Middle frontal gyrus (tissue), 1 donor: ENCODE results near the gene C6orf52.
"Not testable (repeated sequence)": the region's sequence is repeated elsewhere in the genome, so short reads cannot be mapped to it uniquely, and the experiment has no call there.

Experiments used
- DNase-seq: peaks from one replicate; pipeline ENCODE4 v3.0.0-alpha.2; 2015; ENCODE audit warnings: low spot score; ENCODE audit errors: extremely low spot score

C6orf52 gene

DNA sequence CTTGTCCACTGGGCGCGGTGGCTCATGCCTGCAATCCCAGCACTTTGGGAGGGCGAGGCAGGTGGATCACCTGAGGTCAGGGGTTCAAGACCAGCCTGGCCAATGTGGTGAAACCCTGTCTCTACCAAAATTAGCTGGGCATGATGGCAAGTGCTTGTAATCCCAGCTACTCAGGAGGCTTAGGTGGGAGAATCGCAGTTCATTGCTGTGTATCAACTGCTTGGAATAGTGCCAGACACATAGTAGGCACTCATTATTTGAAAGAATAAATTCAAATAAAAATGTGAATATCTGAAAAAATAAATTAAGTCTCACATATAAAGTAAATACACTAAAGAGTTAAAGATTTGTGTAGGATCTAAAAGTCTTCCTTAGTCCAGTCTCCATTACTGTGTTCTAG lies 2.2 kb upstream of the C6orf52 start:
- DNase-seq, result no peak

DNA sequence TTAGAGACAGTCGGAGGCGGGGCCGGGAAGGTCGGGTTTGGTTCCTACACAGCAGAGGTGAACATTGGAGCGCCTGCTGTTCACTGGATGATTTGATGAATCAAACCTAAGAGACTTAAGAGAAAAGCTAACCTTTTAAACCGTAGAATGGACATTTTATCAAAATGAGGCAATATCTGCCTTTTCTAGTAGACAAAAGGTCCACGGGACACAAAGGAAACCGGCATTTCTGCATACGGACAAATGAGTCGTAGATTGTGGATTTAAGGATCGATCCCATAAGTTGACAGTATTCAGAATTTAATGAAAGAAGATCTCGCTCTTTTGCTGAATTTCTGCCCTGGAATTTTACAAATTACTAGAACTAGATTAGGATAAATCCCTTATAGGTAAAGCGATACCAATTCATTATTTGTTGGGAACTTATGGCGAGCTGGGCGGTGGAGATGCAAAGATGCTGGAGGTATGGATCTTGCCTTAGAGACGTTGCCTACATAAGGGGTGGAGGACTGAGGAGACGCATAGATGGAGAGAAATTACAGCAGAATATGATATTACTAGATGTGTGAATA lies 756 bp upstream of the C6orf52 start:
- DNase-seq, result no peak

DNA sequence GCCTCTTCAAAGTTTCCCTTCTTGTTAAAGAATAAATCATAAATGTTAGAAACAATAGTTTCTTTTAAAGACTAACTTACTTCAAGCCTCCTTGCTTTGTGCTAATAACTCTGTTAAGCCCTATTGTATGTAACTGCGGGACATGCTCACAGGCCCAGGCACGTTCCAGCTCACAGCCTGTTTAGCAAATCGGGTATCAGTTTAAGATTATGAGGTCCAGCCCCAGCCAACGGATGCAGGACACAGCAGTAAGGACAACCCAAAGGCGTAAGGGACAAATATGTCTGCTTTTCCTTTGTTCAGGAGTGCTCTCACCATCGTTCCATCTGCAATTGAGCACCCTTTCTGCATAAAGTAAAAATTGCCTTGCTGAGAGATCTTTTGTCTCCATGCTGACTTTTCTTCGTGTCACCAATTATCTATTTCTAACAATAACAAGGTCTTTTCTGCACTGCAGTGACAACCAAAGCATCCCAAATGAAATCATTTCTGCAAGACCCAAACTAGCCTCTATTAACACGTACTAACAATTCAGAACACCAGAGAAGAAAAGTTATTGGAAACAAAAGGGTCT lies 1.4 kb downstream of the C6orf52 start:
- no peak for DNase-seq

DNA sequence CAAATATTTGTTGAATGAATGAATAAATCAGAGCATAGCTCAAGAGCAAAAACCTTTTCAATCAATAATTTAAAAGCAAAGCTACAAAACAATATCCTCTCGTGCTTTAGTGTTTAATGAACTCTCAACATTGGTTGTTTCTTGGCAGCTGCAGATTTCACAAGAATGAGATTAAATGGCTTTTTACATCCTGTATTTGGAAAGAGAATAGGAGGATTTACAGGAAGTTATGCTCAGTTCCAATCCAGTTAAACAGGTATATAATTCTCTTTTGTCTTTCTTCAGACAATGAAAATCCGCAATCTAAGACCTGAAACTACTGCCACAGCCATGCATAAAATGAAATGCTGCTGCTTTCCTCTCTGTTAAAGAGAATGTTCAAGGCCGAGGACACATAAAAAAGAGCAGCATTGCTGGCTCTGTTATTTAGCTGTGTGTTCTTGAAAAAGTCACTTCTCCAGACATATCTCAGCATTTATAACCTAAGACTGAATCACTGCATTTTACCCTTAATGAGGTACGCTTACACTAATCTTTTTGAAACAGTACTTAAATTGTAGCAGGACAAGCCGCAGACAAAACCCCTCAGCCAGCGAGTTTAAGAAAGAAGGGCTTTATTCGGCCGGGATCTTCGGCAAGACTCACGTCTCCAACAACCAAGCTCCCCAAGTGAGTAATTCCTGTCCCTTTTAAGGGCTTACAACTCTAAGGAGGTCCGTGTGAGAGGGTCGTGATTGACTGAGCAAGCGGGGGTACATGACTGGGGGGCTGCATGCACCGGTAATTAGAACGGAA lies 3.6 kb downstream of the C6orf52 start:
- DNase-seq, result no peak

DNA sequence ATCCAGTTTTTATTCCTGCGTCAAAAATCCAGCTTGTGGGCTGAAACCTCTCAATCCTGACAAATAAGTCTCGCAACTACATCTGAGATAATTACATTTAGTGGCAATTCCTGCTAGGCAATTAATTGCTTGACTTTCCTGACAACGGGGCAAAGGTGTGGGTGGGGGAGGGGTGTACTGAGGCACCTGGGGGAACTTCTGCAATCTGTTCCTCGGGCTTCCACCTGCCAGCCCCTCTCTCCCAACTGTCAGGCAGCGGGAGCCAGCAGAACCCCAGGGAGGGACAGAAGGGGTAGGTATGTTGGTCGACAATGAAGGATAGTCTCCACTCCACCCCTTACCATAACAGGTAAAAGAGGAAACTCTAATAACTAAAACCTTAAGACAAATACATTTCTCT lies 6.8 kb downstream of the C6orf52 start:
- no peak for DNase-seq

DNA sequence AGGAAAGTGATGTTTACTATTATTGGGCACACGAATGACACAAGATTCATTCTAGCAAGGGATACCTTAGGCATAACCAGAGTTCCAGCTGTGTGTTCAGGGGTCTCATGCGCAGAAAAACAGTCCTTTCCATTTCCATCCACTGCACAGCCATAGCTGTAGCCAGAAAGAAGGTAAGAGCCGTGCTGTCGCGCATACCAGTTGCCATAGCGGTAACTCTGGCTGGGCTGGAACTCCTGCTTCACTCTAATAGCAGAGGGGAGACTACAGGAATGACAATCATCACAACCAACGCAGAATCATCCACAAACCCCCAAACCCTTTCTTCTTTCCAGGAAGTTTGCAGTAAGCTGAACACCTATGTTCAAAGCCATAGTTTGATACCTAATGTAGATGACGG lies 7.5 kb downstream of the C6orf52 start:
- DNase-seq, result no peak

DNA sequence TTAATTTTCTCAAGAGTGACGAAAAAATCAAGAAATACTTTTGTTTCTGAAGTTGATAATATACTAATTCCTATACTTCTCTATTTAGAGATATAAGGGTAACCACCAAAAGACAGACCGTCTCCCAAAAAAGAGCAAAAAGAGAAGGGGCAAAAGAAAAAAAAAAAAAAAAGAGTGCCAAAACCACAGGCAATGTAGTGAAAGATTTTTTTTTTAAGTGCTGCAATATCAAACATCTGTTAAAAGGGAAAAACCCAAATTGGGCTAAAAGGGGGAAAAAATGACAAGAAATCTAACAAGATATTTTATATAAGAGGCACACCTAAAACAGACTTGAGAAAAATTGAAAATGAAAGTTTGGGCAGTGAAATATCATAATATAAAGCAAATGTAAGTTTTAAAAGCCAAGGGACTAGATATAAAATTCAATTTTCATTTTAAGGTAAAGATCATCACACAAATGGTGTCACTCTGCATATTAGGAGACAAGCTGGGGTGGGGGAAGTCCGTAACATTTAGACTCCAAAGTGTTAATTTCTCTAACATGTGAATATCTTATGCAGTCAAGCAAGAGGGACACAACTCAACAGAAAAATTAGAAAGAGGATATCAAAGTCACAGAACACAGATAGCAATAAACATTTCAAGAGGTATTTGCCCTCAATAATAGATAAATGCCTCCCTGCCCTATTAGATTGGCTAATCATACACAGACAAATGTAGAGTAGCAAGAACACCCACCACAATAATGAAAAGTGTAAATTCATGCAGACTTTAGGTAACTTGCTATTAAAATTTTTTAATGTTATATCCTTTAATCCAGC lies 9.1 kb downstream of the C6orf52 start:
- no peak for DNase-seq

DNA sequence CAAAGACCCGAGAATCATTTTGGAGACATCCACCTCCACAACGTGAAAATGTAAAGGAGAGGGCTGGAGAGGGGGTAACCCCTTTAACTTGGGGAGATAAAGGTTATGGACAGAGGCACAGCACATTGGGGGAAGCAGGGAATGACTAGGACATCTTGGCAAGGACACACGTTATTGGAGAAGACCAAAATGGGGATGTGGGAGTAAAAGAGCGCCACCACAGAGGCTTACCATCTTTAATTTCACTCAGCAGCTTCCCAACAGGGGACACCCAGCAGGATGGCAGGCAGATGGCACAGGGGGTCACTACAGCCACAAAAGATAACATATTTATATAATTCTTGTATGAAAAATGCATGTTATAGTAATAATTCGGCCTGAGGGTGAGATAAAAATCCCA lies 9.8 kb downstream of the C6orf52 start:
- DNase-seq, result no peak

DNA sequence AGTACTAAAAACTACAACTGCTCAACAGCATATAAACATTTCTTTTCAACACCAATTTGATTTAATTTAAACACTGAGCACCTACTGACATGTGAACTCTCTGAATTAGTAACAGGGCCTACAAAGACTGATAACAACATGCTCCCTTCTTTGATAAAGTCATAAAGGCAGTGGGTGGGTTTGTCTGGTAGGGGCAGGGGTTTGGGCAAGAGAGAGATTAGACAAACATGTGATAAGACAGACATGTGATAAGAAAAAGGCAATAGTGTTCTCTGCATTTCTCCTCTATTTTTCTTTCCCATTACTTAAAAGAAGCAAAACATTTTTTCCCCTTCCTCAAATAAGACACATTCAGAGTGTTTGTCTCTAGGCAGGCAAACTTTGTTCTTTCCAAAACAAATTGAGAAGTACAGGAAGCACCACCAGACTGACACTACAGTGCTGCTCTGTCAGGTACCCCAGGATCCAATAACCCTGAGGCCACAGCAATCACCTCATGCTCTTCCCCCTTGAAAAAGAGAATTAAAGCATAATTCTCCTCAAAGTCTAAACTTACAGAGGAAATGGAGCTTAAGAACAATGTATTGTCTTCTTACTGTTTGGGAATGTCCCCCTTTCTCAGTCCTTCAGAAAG lies 11.9 kb downstream of the C6orf52 start:
- DNase-seq, result no peak

DNA sequence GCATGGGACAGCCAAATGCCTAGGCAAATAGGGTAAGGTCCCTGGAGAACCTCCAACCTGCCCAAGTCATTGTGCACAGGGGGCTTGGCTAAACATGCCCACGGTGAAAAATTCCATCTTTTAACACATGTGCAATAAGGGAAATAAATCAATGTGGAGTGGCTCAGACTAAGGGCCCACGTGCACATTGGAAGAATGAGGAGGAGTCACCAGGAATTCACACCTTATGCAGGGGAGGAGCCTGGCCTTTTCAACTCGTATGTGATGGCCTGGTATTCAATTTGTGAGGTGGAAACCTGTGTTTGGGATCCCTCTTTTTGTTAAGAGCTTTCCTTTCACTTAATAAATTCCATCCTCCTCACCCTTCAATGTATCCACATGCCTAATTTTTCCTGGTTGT lies 12.6 kb downstream of the C6orf52 start:
- DNase-seq, result no peak

DNA sequence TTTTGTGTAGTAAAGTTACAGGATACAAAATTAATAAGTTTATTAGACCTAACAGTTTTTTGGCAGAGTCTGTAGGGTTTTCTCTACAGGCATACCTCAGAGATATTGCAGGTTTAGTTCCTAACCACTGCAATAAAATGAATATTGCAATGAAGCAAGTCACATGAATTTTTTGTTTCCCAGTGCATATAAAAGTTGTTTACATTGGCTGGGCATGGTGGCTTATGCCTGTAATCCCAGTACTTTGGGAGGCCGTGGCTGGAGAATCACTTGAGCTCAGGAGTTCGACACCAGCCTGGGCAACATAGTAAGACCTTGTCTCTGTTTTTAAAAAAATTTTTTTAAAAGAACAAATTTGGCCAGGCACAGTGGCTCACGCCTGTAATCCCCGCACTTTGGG lies 16.0 kb downstream of the C6orf52 start:
- no peak for DNase-seq

DNA sequence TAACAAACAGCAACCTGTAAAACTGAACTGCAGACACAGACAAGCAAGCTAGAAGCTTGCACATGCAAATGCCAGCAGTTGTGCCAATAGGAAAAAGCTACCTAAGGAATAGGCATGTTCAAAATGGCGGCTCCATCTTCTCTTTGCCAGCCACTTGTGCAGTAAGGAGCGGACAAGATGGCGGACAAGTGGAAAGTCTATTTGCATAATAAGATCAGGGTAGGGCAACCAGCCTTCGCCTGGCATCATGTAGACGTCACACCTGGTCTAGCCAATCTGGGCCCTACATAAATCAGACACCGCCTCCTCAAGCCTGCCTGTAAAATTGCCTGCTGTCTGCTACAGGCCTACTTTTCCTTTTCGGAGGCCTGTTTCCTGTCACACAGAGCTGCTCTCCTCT lies 18.0 kb downstream of the C6orf52 start:
- no peak for DNase-seq

DNA sequence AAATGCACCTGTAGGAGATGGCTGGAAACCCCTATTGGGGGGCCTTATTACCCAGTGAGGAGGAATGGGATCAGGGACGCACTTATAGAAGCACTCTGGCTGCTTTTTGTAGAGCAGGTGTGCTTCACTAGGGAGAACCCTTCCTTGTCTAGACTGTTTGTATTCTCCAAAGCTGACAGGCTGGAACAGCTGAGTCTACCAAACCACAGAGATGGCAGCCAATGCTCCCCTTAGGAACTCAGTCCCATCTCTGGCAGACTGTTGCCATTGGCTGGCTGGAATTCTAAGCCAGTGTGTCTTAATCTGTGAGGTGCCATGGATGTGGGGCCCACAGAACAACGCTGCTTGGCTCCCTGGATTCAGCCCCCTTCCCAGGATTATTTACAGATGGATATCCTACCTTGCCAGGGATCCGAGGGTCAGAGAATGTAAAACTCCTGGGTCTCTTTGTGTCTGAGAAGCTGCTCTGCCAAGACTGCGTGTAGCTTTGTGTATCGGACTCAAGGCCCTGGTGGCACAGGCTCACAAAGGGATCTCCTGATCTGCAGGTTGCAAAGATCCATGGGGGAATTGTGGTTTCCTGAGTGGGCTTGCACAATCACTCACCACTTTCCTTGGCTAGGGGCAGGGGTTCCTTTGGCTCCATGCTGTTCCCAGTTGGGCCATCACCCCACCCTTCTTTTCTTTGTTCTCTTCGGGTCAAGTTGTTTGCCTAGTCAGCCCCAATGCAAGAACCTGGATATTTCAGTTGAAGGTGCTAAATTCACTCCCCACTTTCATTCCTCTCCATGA lies 26.1 kb downstream of the C6orf52 start:
- no peak for DNase-seq

DNA sequence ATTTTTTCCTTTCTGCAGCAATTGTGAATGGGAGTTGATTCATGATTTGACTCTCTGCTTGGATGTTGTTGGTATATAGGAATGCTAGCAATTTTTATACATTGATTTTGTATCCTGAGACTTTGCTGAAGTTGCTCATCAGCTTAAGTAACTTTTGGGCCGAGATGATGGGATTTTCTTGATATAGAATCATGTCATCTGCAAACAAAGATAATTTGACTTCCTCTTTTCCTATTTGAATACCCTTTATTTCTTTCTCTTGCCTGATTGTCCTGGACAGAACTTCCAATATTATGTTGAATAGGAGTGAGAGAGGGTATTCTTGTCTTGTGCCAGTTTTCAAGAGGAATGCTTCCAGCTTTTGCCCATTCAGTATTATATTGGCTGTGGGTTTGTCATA lies 28.8 kb downstream of the C6orf52 start:
- not testable (repeated sequence) for DNase-seq

DNA sequence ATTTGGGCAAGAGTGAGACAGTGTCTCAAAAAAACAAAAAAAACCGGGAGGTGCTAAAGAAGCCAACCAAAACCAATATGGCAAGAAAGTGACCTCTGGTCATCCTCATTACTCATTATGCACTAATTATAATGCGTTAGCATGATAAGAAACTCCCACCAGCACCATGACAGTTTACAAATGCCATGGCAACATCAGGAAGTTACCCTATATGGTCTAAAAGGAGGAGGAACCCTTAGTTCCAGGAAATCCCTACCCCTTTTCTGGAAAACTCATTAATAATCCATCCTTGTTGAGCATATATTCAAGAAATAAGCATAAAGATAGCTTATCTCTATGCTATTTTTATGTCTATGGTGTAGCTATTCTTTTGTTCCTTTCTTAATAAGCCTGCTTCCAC lies 31.7 kb downstream of the C6orf52 start:
- DNase-seq, result no peak

DNA sequence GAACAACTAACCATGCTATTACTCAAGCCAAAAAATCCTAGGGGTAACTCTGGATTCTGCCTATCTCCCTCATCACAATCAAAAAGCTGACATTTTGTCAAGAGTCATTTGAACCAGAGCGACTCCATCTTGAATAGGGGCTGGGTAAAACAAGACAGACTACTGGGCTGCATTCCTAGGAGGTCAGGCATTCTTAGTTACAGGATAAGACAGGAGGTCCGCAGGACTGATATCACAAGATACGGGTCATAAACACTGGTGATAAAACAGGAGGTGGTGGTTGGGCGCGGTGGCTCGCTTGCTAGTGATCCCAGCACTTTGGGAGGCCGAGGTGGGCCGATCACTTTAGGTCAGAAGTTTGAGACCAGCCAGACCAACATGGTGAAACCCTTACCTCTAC lies 32.2 kb downstream of the C6orf52 start:
- no peak for DNase-seq

DNA sequence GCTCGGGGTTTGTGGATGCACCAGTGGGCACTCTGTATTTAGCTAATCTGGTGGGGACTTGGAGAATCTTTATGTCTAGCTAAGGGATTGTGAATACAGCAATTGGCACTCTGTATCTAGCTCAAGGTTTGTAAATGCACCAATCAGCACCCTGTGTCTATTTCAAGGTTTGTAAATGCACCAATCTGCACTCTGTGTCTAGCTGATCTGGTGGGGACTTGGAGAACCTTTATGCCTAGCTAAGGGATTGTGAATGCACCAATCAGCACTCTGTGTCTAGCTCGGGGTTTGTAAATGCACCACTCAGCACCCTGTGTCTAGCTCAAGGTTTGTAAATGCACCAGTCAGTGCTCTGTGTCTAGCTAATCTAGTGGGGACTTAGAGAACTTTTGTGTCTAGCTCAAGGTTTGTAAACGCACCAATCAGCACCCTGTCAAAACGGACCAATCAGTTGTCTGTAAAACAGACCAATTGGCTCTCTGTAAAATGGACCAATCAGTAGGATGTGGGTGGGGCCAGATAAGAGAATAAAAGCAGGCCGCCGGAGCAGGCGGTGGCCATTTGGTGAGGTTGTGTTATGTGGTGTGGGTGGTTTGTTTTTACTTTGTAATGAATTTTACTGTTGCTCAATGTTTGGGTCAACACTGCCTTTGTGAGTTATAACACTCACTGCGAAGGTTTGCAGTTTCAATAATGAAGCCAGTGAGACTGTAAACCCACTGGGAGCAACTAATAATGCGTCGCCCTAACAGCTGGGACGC lies 33.8 kb downstream of the C6orf52 start:
- not testable (repeated sequence) for DNase-seq

DNA sequence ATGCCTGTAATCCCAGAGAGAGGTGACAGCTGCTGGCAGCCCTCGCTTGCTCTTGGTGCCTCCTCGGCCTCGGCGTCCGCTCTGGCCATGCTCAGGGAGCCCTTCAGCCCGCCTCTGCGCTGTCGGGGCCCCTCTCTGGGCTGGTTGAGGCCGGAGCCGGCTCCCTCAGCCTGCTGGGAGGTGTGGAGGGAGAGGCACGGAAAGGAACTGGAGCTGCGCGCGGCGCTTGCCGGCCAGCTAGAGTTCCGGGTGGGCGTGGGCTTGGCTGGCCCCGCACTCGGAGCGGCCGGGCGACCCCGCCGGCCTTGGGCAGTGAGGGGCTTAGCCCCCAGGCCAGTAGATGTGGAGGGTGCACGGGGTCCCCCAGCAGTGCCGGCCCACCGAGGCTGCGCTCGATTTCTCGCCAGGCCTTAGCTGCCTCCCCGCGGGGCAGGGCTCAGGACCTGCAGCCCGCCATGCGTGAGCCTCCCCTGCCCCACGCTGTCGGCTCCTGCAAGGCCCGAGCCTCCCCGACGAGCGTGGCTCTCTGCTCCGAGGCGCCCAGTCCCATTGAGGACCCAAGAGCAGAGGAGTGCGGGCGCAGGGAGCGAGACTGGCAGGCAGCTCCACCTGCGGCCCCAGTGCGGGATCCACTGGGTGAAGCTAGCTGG lies 34.6 kb downstream of the C6orf52 start:
- DNase-seq, result no peak

DNA sequence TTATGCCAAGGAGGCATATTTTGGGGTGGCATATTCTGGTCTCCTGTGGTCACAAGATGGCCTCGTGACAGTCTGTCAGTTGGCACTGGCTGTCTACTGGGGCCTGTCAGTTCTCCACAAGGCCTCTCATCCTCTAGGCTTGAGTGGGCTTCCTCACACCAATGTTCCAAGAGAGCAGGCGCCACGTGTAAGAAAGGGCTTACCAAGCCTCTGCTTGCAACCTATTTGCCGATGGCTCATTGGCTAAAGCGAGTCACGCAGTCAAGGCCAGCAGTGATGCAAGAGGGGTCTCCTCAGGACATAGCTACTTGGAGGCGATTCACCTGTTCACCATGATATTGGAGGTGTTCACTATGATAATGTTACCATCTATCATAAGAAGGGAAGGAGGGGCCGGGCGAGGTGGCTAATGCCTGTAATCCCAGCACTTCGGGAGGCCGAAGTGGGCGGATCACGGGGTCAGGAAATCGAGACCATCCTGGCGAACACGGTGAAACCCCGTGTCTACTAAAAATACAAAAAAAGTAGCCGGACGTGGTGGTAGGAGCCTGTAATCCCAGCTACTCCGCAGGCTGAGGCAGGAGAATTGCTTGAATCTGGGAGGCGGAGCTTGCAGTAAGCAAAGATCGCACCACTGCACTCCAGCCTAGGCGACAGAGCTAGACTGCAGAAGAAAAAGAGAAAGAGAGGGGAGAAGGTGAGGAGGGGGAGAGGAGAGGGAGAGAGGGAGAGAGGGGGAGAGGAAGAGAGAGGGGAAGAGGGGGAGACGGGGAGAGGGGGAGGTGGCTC lies 35.3 kb downstream of the C6orf52 start:
- no peak for DNase-seq
